ENCODE results near the gene BACH2. TPM values are rescaled to one million over a fixed set of nuclear protein-coding genes. Genes with fewer than 3 reads are reported as not detected.
A peak's percentile ranks its signal among the peaks of the same experiment; 100 is the strongest.

BACH2 gene
- polyA plus RNA-seq, 1 donor (not counting 4 experiments of a cell fraction or from before 2014, with no cell fraction given), result 0.50 TPM

DNA sequence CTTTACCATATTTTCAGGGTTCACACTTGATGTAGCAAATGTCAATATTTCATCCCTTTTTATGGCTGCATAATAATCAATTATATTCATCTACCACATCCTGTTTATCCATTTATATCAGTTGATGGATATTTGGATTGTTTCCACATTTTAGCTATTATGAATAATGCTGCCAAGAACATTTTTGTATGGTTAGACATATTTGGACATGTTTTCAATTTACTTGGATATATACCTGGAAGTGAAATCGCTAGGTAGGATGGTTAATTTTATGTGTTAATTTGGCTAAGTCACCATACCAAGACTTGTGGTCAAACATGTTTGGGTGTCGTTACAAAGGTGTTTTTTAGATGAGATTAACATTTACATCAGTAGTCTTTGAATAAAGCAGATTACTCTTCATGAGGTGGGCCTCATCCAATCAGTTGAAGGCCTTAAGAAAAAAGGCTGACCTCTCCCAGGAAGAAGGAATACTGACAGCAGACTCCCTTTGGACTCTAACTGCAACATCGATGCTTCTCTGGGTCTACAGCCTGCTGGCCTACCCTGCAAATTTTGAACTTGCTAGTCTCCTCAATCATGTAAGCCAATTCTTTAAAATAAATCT lies 196.5 kb downstream of the BACH2 start:
- Histone ChIP-seq H3K9me3 (ENCODE audit: control insufficient read depth, low read depth, low read length) (peaks cover 2% of the 10 kb centered on the region), H3K36me3 (ENCODE audit: control insufficient read depth in 2 of 2, extremely low read depth in 1 of 2, insufficient read depth in 2 of 2, low read length in 2 of 2) (no peaks in the 10 kb centered on the region), H2AFZ (ENCODE audit: control insufficient read depth, low read length) (no peak overlapping the region), H3K27me3 (ENCODE audit: control insufficient read depth, extremely low read depth, insufficient read depth, low read length) (no peaks in the 10 kb centered on the region), H3K79me2 (ENCODE audit: control insufficient read depth, insufficient read depth, low read length) (no peaks in the 10 kb centered on the region), H3K4me3 (ENCODE audit: control insufficient read depth in 2 of 3, extremely low read depth in 1 of 3, insufficient read depth in 2 of 3, low read depth in 1 of 3, low read length in 3 of 3) (no peak overlapping the region), H3K9me1 (ENCODE audit: control insufficient read depth, extremely low read depth, insufficient read depth, low read length) (no peaks in the 10 kb centered on the region), H3K27ac (ENCODE audit: control insufficient read depth, insufficient read depth, low read length) (no peak overlapping the region), H3K4me2 (ENCODE audit: control insufficient read depth, extremely low read depth, insufficient read depth, low read depth, low read length) (no peak overlapping the region), H3K4me1 (ENCODE audit: control insufficient read depth, extremely low read depth, insufficient read depth, low read length) (peaks cover 37% of the 10 kb centered on the region), H4K20me1 (ENCODE audit: control insufficient read depth, extremely low read depth, insufficient read depth, low read length) (no peaks in the 10 kb centered on the region), H3K9ac (ENCODE audit: control insufficient read depth, extremely low read depth, insufficient read depth, low read length) (no peak overlapping the region)
- TF ChIP-seq, protein P1, sequence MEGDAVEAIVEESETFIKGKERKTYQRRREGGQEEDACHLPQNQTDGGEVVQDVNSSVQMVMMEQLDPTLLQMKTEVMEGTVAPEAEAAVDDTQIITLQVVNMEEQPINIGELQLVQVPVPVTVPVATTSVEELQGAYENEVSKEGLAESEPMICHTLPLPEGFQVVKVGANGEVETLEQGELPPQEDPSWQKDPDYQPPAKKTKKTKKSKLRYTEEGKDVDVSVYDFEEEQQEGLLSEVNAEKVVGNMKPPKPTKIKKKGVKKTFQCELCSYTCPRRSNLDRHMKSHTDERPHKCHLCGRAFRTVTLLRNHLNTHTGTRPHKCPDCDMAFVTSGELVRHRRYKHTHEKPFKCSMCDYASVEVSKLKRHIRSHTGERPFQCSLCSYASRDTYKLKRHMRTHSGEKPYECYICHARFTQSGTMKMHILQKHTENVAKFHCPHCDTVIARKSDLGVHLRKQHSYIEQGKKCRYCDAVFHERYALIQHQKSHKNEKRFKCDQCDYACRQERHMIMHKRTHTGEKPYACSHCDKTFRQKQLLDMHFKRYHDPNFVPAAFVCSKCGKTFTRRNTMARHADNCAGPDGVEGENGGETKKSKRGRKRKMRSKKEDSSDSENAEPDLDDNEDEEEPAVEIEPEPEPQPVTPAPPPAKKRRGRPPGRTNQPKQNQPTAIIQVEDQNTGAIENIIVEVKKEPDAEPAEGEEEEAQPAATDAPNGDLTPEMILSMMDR (optimal IDR thresholded peaks at IDR 0.05 in 1 of 3, IDR thresholded peaks at IDR 0.05 in 1 of 3, conservative IDR thresholded peaks at IDR 0.05 in 1 of 3; ENCODE audit: extremely low read depth in 1 of 3, insufficient read depth in 2 of 3, low read length in 3 of 3), result no peak
- no peak for TF ChIP-seq EZH2 (IDR thresholded peaks at IDR 0.05; ENCODE audit: low read length)
- DNase-seq (ENCODE audit: low read depth, low spot score) (no peak), FAIRE-seq (peak; percentile 74)
- dilution Hi-C loops (cut with MboI; ENCODE audit: extremely low pct_ligation_motif_present, low sequenced_read_pairs), result no loop called here

DNA sequence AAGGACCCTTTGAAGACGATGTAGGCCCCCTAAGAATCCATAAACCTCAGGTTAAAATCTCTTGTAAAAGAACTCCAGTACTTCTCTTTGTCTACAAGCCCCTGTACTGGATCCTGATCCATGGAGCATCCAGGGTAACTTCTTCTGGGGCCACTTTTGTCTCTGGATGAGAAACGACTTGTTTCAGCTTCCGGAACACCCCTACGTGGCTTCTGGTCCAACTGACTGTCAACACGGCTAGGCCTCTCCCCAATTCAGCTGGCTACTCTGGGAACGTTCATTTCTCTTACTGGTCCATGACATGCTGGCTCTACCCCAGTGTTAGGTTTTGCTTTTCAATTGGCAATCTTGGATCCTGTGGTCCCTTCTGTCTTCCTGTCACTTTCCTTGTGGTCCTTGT lies 198.0 kb downstream of the BACH2 start:
- Histone ChIP-seq H2AFZ (ENCODE audit: control insufficient read depth, low read length) (peak overlapping the region; percentile 78), H3K27me3 (ENCODE audit: control insufficient read depth, extremely low read depth, insufficient read depth, low read length) (no peaks in the 10 kb centered on the region), H4K20me1 (ENCODE audit: control insufficient read depth, extremely low read depth, insufficient read depth, low read length) (no peaks in the 10 kb centered on the region), H3K9me1 (ENCODE audit: control insufficient read depth, extremely low read depth, insufficient read depth, low read length) (no peaks in the 10 kb centered on the region), H3K27ac (ENCODE audit: control insufficient read depth, insufficient read depth, low read length) (peak overlapping the region; percentile 95), H3K9ac (ENCODE audit: control insufficient read depth, extremely low read depth, insufficient read depth, low read length) (peak overlapping the region; percentile 73), H3K4me1 (ENCODE audit: control insufficient read depth, extremely low read depth, insufficient read depth, low read length) (peaks cover 37% of the 10 kb centered on the region), H3K9me3 (ENCODE audit: control insufficient read depth, low read depth, low read length) (peaks cover 2% of the 10 kb centered on the region), H3K4me2 (ENCODE audit: control insufficient read depth, extremely low read depth, insufficient read depth, low read depth, low read length) (peak overlapping the region; percentile 58), H3K36me3 (ENCODE audit: control insufficient read depth in 2 of 2, extremely low read depth in 1 of 2, insufficient read depth in 2 of 2, low read length in 2 of 2) (no peaks in the 10 kb centered on the region), H3K79me2 (ENCODE audit: control insufficient read depth, insufficient read depth, low read length) (no peaks in the 10 kb centered on the region), H3K4me3 (ENCODE audit: control insufficient read depth in 2 of 3, extremely low read depth in 1 of 3, insufficient read depth in 2 of 3, low read depth in 1 of 3, low read length in 3 of 3) (no peak overlapping the region)
- no peak for TF ChIP-seq EZH2 (IDR thresholded peaks at IDR 0.05; ENCODE audit: low read length)
- dilution Hi-C loops (cut with MboI; ENCODE audit: extremely low pct_ligation_motif_present, low sequenced_read_pairs), result no loop called here
- DNase-seq (ENCODE audit: low read depth, low spot score), result no peak
- peak; percentile 9 for FAIRE-seq

All from keratinocyte (primary cell).